HG02981 (cell line): ENCODE data around the gene SCPEP1.

ENCODE experiments used
- ATAC-seq: cut with Tn5 transposase; IDR thresholded peaks from one replicate; pipeline ENCODE4 v1.9.1; 2021; ENCODE audit warnings: mild to moderate bottlenecking, moderate library complexity; ENCODE audit not compliant: unreplicated experiment

SCPEP1 gene

GRCh38 chr17:57037411-57037810, 59.5 kb downstream of the SCPEP1 start:
- no peak for ATAC-seq

DNA sequence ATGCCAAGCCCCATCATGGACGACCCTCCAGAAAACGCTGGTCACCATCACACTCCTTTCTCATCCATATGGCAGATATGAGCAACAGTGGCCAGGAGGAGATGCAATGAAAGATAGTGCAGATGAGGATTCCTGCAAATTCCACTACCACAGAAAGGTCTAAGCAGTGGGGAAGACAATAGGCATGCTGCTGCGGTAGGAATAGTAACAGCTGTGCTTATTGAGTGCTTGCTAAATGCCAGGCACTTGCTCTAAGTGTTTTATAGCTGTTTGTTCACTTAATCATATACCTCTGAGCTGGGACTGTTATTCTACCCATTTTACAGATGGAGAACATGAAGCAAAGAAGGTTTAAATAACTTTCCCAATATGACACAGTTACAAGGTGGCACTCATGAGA, 60.6 kb downstream of the SCPEP1 start:
- ATAC-seq, result no peak

- no peak for ATAC-seq
These were observed 62.6 kb downstream of the SCPEP1 start for GRCh38 chr17:57040571-57040970.

DNA sequence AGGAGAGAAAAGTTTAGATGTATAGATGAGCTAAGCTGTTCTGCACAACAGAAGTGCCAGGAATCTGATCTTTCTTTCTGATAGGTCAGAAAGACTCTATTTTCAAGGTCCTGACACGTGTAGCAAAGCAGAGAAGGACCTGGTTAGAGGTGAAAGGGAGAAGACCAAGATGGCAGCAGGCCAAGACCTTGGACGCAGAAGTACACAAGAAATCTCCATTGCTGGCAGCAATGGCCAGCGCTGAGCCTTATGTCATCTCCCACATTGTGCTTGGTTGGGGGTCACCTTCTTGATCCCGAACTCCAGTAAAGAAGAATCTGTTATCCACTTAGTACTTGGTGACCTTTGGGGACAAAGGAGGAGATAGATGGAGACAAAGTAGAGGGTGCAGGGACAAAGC, 65.3 kb downstream of the SCPEP1 start:
- ATAC-seq, result no peak

GRCh38 chr17:57044976-57045867, 67.3 kb downstream of the SCPEP1 start:
- ATAC-seq, result no peak

- no peak for ATAC-seq
These were observed 68.2 kb downstream of the SCPEP1 start for GRCh38 chr17:57045868-57046704.

DNA sequence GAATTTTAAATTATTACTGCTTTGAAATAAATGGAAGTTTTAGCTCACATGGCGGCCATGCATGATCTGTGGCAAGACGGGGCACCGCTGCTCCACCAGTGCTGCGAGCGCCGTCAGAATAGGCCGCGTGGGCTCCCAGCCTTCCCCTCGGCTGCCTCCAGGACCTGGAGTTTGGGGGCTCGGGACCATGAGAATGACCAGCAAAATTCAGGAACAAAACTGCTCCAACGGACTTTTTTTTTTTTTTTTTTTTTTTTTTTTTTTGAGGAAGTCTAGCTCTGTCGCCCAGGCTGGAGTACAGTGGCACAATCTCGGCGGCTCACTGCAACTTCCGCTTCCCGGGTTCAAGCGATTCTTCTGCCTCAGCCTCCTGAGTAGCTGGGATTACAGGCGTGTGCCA, 68.8 kb downstream of the SCPEP1 start:
- ATAC-seq, result no peak

- no peak for ATAC-seq
These were observed 70.2 kb downstream of the SCPEP1 start for GRCh38 chr17:57048096-57048495.

DNA sequence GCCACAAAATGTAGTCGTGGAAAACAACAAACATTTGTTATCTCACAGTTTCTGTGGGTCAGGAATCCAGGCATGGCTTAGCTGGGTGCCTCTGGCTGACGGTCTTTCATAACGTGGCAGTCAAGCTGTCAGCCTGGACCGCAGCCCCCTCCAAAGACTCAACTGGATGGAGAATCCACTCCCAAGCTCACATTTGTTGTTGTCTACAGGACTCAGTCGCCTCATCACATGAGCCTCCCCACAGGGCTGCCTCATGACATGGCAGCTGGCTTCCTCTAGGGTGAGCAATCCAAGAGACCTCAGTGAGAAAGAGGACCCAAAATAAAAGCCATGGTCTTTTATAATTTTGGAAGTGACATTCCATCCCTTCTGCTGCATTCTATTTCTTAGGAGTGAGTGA, 72.4 kb downstream of the SCPEP1 start:
- no peak for ATAC-seq

DNA sequence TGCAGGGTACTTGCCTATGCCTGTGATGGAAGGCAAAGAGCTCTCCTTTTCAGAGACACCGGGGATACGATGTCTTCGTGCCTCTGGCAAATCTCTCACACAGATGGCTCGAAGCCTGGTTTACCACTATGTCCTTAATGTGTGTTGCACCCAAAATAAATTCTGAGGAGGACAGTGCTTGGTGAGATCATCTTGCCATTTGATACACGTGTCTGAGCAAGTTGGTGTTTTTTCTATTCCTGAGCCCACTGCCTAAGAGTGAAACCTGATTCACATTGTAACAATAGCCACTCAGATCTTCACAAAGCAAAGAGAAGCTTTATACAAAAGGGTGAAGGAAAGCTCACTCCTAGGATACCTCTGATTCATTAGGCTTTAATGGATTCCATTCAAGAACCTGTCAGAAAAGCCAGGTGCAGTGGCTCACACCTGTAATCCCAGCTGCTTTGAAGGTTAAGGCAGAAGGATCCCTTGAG, 74.0 kb downstream of the SCPEP1 start:
- ATAC-seq, result no peak
